Loucy (cell line): ENCODE measurements around the gene NKX2-2.

ENCODE experiments used
- EZH2phosphoT487 ChIP-seq: fragments of 200-600 bp; IDR thresholded peaks from 2 replicates; pipeline ENCODE4 v1.6.1; 2018; ENCODE audit warnings: antibody characterized with exemption, mild to moderate bottlenecking, moderate library complexity, borderline replicate concordance
- TF ChIP-seq, protein P1 (sequence below): fragments of 200-600 bp; sonication (generic); conservative IDR thresholded peaks from 2 replicates; pipeline ENCODE4 v1.5.1; 2014; ENCODE audit warnings: mild to moderate bottlenecking, antibody characterized with exemption, low read length

GRCh38 chr20:21526776-21527175, 12.9 kb upstream of the NKX2-2 start:
- TF ChIP-seq, protein P1, sequence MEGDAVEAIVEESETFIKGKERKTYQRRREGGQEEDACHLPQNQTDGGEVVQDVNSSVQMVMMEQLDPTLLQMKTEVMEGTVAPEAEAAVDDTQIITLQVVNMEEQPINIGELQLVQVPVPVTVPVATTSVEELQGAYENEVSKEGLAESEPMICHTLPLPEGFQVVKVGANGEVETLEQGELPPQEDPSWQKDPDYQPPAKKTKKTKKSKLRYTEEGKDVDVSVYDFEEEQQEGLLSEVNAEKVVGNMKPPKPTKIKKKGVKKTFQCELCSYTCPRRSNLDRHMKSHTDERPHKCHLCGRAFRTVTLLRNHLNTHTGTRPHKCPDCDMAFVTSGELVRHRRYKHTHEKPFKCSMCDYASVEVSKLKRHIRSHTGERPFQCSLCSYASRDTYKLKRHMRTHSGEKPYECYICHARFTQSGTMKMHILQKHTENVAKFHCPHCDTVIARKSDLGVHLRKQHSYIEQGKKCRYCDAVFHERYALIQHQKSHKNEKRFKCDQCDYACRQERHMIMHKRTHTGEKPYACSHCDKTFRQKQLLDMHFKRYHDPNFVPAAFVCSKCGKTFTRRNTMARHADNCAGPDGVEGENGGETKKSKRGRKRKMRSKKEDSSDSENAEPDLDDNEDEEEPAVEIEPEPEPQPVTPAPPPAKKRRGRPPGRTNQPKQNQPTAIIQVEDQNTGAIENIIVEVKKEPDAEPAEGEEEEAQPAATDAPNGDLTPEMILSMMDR, result no peak
- no peak for TF ChIP-seq EZH2phosphoT487
